KMS-11 (cell line): ENCODE results near the gene RPN2.

Source experiments
- H2AFZ ChIP-seq: fragments of 200-600 bp; sonication (generic); 2 replicates; pipeline ENCODE4 v1.6.1; 2016; ENCODE audit warnings: antibody characterized with exemption, mixed run types, low read depth
- H3K27ac ChIP-seq: fragments of 200-600 bp; sonication (generic); 2 replicates; pipeline ENCODE4 v1.6.1; 2016; ENCODE audit warnings: mild to moderate bottlenecking, mixed run types
- H3K27me3 ChIP-seq: fragments of 200-600 bp; sonication (generic); 2 replicates; pipeline ENCODE4 v1.6.1; 2017; ENCODE audit warnings: mild to moderate bottlenecking, low read depth, mixed run types, moderate library complexity; ENCODE audit not compliant: insufficient read depth
- H3K36me3 ChIP-seq: fragments of 200-600 bp; sonication (generic); 2 replicates; pipeline ENCODE4 v1.6.1; 2017; ENCODE audit warnings: mild to moderate bottlenecking, mixed run types; ENCODE audit not compliant: insufficient read depth
- H3K4me1 ChIP-seq: fragments of 200-600 bp; sonication (generic); 2 replicates; pipeline ENCODE4 v1.6.1; 2016; ENCODE audit warnings: mild to moderate bottlenecking, low read depth, mixed run types; ENCODE audit not compliant: poor library complexity, severe bottlenecking
- H3K4me2 ChIP-seq: fragments of 200-600 bp; sonication (generic); 2 replicates; pipeline ENCODE4 v1.7.0; 2016; ENCODE audit warnings: mild to moderate bottlenecking, mixed run types
- H3K4me3 ChIP-seq: fragments of 200-600 bp; sonication (generic); IDR thresholded peaks from 2 replicates; pipeline ENCODE4 v1.6.1; 2017; ENCODE audit warnings: low read depth, low read length, mixed read lengths; ENCODE audit not compliant: insufficient read depth
- H3K79me2 ChIP-seq: fragments of 200-600 bp; sonication (generic); 2 replicates; pipeline ENCODE4 v1.6.1; 2016; ENCODE audit warnings: low read depth, mixed run types; ENCODE audit not compliant: insufficient read depth
- H3K9ac ChIP-seq: fragments of 200-600 bp; sonication (generic); 2 replicates; pipeline ENCODE4 v1.6.1; 2016; ENCODE audit warnings: mild to moderate bottlenecking, mixed run types
- H4K20me1 ChIP-seq: fragments of 200-600 bp; sonication (generic); 2 replicates; pipeline ENCODE4 v1.6.1; 2016; ENCODE audit warnings: mild to moderate bottlenecking, mixed run types; ENCODE audit not compliant: insufficient read depth
- TF ChIP-seq, protein P1 (sequence below): fragments of 200-600 bp; sonication (generic); conservative IDR thresholded peaks from 2 replicates; pipeline ENCODE4 v1.6.1; 2017; ENCODE audit warnings: low read depth, mild to moderate bottlenecking, antibody characterized with exemption, low read length, moderate library complexity, mixed read lengths

The RPN2 gene

DNA sequence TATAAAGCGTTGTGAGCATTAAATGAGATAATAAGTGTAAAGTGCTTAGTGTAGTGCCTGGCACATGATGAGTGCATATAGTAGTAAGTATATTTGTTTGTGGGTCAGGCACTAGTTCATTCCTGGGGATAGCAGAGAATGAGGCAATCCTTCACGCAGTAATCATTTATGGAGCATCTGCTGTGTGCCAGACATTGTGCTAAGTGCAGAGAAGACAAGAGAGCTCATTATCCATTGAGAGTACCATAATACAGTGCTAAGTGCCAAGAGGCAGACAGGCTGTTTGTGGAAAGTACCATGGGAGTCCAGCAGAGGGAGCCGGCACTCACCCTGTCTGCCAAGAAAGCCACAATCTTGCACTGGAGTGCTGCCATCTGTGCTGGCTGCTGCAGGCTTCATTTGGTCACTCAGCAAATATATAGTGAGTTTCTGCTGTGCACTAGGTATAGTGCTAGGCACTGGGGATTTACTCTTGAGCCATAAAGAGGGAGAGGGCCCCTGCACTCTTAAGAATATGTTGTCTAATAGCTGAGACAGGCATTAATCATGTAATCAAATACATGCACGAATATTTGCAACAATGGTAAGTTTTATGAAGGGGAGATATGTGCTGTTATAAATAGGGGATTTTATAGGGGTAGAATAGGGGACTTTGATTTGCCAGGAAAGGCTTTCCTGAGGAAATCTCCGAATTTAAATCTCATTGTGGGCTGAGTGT, 13.2 kb downstream of the RPN2 start:
- Histone ChIP-seq H3K27ac (no peak overlapping the region; the same call in 1 of the 2 replicates), H2AFZ (no peak overlapping the region), H3K36me3 (no peaks in the 10 kb centered on the region; the same call in 1 of the 2 replicates), H3K9ac (no peak overlapping the region), H3K4me3 (no peak overlapping the region), H3K79me2 (peaks cover 96% of the 10 kb centered on the region), H4K20me1 (peaks cover 45% of the 10 kb centered on the region), H3K4me2 (peak overlapping the region; percentile 15; the same call in 1 of the 2 replicates), H3K27me3 (no peaks in the 10 kb centered on the region), H3K4me1 (peaks cover 17% of the 10 kb centered on the region)
- TF ChIP-seq, protein P1, sequence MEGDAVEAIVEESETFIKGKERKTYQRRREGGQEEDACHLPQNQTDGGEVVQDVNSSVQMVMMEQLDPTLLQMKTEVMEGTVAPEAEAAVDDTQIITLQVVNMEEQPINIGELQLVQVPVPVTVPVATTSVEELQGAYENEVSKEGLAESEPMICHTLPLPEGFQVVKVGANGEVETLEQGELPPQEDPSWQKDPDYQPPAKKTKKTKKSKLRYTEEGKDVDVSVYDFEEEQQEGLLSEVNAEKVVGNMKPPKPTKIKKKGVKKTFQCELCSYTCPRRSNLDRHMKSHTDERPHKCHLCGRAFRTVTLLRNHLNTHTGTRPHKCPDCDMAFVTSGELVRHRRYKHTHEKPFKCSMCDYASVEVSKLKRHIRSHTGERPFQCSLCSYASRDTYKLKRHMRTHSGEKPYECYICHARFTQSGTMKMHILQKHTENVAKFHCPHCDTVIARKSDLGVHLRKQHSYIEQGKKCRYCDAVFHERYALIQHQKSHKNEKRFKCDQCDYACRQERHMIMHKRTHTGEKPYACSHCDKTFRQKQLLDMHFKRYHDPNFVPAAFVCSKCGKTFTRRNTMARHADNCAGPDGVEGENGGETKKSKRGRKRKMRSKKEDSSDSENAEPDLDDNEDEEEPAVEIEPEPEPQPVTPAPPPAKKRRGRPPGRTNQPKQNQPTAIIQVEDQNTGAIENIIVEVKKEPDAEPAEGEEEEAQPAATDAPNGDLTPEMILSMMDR, result peak; percentile 95

DNA sequence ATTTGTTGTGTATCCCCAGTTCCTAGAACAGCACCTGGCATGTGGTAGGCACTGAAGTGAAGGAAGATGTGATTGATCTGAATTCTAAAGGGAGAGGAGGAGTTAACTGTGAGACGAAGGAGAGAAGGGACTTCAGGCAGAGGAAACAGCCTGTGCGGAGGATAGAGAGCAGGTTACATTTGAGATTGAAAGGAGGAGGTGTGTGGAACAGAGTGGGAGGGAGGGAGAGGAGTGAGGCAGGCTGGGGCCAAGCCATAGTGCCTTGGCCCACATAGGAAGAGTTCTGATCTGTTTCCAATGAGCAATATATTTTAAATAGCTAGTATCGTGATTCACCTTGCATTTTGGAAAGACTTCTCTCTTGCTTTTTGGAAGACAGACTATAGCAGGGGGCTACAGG, 14.1 kb downstream of the RPN2 start:
- Histone ChIP-seq H3K4me3 (no peak overlapping the region), H3K36me3 (no peaks in the 10 kb centered on the region; the same call in 1 of the 2 replicates), H3K4me2 (peak overlapping the region; percentile 15; the same call in 1 of the 2 replicates), H3K27me3 (no peaks in the 10 kb centered on the region), H3K4me1 (peaks cover 17% of the 10 kb centered on the region), H4K20me1 (peaks cover 48% of the 10 kb centered on the region), H3K79me2 (peaks cover 94% of the 10 kb centered on the region), H3K9ac (no peak overlapping the region), H2AFZ (no peak overlapping the region), H3K27ac (no peak overlapping the region)
- TF ChIP-seq, protein P1, result no peak

DNA sequence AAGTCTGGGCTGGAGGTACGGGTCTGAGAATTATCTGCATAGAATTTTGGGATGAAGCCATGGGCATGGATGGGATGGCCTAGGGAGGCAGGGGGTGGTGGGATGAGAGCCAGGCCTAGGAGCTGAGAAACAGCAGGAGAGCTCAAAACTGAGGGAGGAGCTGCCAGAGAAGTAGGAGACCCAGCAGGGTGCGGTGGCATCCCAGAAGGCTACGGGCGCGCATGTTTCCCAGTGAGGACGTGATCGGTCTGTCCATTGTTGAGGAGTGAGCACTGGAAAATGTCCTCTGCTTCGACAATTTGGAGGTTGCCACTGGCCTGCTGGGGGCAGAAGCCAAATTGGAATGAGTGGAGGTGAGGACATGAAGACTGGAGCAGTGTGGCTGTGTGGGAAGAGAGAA, 14.7 kb downstream of the RPN2 start:
- Histone ChIP-seq H3K9ac (no peak overlapping the region), H3K4me2 (no peak overlapping the region), H3K4me1 (peaks cover 17% of the 10 kb centered on the region)

DNA sequence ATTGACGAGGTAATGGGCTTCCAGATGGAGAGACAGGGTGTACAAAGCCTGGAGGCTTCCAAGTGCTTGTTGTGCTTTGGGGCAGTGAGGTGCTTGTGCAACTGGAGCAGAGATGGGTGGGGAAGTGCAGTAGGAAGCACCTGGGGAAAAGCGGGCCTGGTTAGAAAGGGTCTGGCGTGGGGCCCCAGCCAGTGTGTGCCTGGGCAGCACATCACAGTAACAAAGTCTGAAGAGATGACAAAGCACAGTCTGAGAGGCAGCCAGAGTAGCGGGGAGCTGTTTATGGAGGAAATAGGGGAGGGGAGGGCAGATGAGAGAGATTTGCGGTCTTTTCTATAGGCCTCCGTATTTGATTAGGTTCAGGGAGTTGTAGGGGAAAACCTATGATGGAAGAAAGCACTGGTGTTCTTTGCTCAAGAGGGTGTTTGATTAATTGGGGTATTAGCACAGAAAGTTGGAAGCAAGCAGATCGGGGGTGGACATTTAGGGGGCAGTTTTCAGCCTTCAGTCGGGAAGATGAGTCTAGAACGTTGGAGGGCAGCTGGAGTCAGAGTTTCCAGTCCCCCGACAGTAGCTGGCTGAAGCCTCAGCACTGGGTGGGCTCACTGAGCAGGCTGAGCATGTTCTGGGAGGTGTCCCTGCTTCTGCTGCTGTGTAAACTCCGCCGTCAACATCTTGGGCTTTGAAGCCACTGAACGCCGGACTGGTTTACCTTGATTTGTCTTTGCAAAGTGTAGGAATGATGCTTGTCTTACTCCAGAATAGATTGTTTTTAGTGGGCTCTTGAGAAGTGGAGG, 15.7 kb downstream of the RPN2 start:
- TF ChIP-seq, protein P1, result no peak
- Histone ChIP-seq H3K79me2 (peaks cover 86% of the 10 kb centered on the region), H4K20me1 (peaks cover 43% of the 10 kb centered on the region), H3K27ac (no peak overlapping the region), H3K27me3 (no peaks in the 10 kb centered on the region), H2AFZ (no peak overlapping the region), H3K36me3 (peaks cover 5% of the 10 kb centered on the region; the same call in 1 of the 2 replicates), H3K9ac (no peak overlapping the region), H3K4me2 (no peak overlapping the region), H3K4me3 (no peak overlapping the region), H3K4me1 (peaks cover 17% of the 10 kb centered on the region)

More for the DNA sequence above, 14.7 kb downstream of the RPN2 start:
- no peaks in the 10 kb centered on the region for H3K27me3 ChIP-seq
- H3K4me3 ChIP-seq, result no peak overlapping the region
- H3K27ac ChIP-seq, result no peak overlapping the region
- H3K36me3 ChIP-seq, result peaks cover 3% of the 10 kb centered on the region; the same call in 1 of the 2 replicates
- no peak overlapping the region for H2AFZ ChIP-seq
- H4K20me1 ChIP-seq, result peaks cover 48% of the 10 kb centered on the region
- TF ChIP-seq, protein P1, result no peak
- H3K79me2 ChIP-seq, result peaks cover 90% of the 10 kb centered on the region
